ENCODE results near the gene MEG3. TPM values are rescaled to one million over a fixed set of nuclear protein-coding genes. Genes with fewer than 3 reads are reported as not detected.

MEG3 gene
- total RNA-seq, 3 donors from 2014 or later (not counting 1 experiment from before 2014, with no cell fraction given), result 1.0 to 6.6 (median 1.9) TPM

- ATAC-seq (no peak), DNase-seq (no peak)
- H3K9me3 Mint-ChIP-seq, result no peaks in the 10 kb centered on the region
- no peak overlapping the region for H3K27ac Mint-ChIP-seq
- Histone ChIP-seq H3K27ac (ENCODE audit: low read length) (no peak overlapping the region), H3K36me3 (ENCODE audit: control insufficient read depth, insufficient read depth, low read length) (no peaks in the 10 kb centered on the region), H3K4me1 (ENCODE audit: control insufficient read depth, insufficient read depth, low read length) (no peaks in the 10 kb centered on the region), H3K27me3 (ENCODE audit: control insufficient read depth, insufficient read depth, low read length) (no peaks in the 10 kb centered on the region), H3K4me3 (ENCODE audit: low read length) (no peak overlapping the region), H3K9me3 (ENCODE audit: control insufficient read depth, insufficient read depth, low read length) (no peaks in the 10 kb centered on the region)
- H3K27me3 Mint-ChIP-seq (ENCODE audit: low read depth in 2 of 2), result no peaks in the 10 kb centered on the region
- H3K4me3 Mint-ChIP-seq, result no peak overlapping the region
- intact Hi-C loops (cut with micrococcal nuclease), result no loop called here
- WGBS (ENCODE audit: insufficient coverage), result 90% methylated on average over 18 of the region's 18 CpGs
- H3K36me3 Mint-ChIP-seq, result no peaks in the 10 kb centered on the region
- no peaks in the 10 kb centered on the region for H3K4me1 Mint-ChIP-seq
- TF ChIP-seq CTCF (IDR thresholded peaks at IDR 0.05), result no peak
These were observed 33.9 kb downstream of the MEG3 start for GRCh38 chr14:100859781-100860180.

- no peaks in the 10 kb centered on the region for H3K9me3 ChIP-seq (ENCODE audit: control insufficient read depth, insufficient read depth, low read length)
- no peaks in the 10 kb centered on the region for H3K4me1 ChIP-seq (ENCODE audit: control insufficient read depth, insufficient read depth, low read length)
- Mint-ChIP-seq H3K9me3 (no peaks in the 10 kb centered on the region), H3K36me3 (no peaks in the 10 kb centered on the region), H3K27me3 (ENCODE audit: low read depth in 2 of 2) (no peaks in the 10 kb centered on the region), H3K4me3 (no peak overlapping the region), H3K27ac (no peak overlapping the region), H3K4me1 (no peaks in the 10 kb centered on the region)
- H3K36me3 ChIP-seq (ENCODE audit: control insufficient read depth, insufficient read depth, low read length), result no peaks in the 10 kb centered on the region
- TF ChIP-seq CTCF (IDR thresholded peaks at IDR 0.05), result no peak
- 77% methylated on average over 12 of the region's 19 CpGs for WGBS (ENCODE audit: insufficient coverage)
- intact Hi-C loops (cut with micrococcal nuclease), result no loop called here
- H3K27ac ChIP-seq (ENCODE audit: low read length), result no peak overlapping the region
- no peak overlapping the region for H3K4me3 ChIP-seq (ENCODE audit: low read length)
- H3K27me3 ChIP-seq (ENCODE audit: control insufficient read depth, insufficient read depth, low read length), result no peaks in the 10 kb centered on the region
- ATAC-seq (no peak), DNase-seq (no peak)
These were observed 34.8 kb downstream of the MEG3 start for GRCh38 chr14:100860556-100861187.

GRCh38 chr14:100861188-100861936 is 35.4 kb downstream of the MEG3 start:
- no peaks in the 10 kb centered on the region for H3K4me1 Mint-ChIP-seq
- intact Hi-C loops (cut with micrococcal nuclease), result no loop called here
- WGBS (ENCODE audit: insufficient coverage), result 96% methylated on average over 14 of the region's 16 CpGs
- TF ChIP-seq CTCF (IDR thresholded peaks at IDR 0.05), result no peak
- Histone ChIP-seq H3K9me3 (ENCODE audit: control insufficient read depth, insufficient read depth, low read length) (no peaks in the 10 kb centered on the region), H3K27ac (ENCODE audit: low read length) (no peak overlapping the region), H3K4me3 (ENCODE audit: low read length) (no peak overlapping the region), H3K4me1 (ENCODE audit: control insufficient read depth, insufficient read depth, low read length) (no peaks in the 10 kb centered on the region), H3K36me3 (ENCODE audit: control insufficient read depth, insufficient read depth, low read length) (no peaks in the 10 kb centered on the region), H3K27me3 (ENCODE audit: control insufficient read depth, insufficient read depth, low read length) (no peaks in the 10 kb centered on the region)
- H3K9me3 Mint-ChIP-seq, result no peaks in the 10 kb centered on the region
- no peaks in the 10 kb centered on the region for H3K36me3 Mint-ChIP-seq
- no peak for ATAC-seq
- H3K27me3 Mint-ChIP-seq (ENCODE audit: low read depth in 2 of 2), result no peaks in the 10 kb centered on the region
- H3K4me3 Mint-ChIP-seq, result no peak overlapping the region
- no peak for DNase-seq
- no peak overlapping the region for H3K27ac Mint-ChIP-seq

- Histone ChIP-seq H3K4me1 (ENCODE audit: control insufficient read depth, insufficient read depth, low read length) (no peaks in the 10 kb centered on the region), H3K4me3 (ENCODE audit: low read length) (no peak overlapping the region), H3K27me3 (ENCODE audit: control insufficient read depth, insufficient read depth, low read length) (no peaks in the 10 kb centered on the region), H3K36me3 (ENCODE audit: control insufficient read depth, insufficient read depth, low read length) (no peaks in the 10 kb centered on the region), H3K9me3 (ENCODE audit: control insufficient read depth, insufficient read depth, low read length) (no peaks in the 10 kb centered on the region), H3K27ac (ENCODE audit: low read length) (no peak overlapping the region)
- no peaks in the 10 kb centered on the region for H3K27me3 Mint-ChIP-seq (ENCODE audit: low read depth in 2 of 2)
- no peaks in the 10 kb centered on the region for H3K9me3 Mint-ChIP-seq
- no peak for ATAC-seq
- TF ChIP-seq CTCF (IDR thresholded peaks at IDR 0.05), result no peak
- no peaks in the 10 kb centered on the region for H3K4me1 Mint-ChIP-seq
- intact Hi-C loops (cut with micrococcal nuclease), result no loop called here
- no peak overlapping the region for H3K27ac Mint-ChIP-seq
- DNase-seq, result no peak
- 92% methylated on average over 2 of the region's 2 CpGs for WGBS (ENCODE audit: insufficient coverage)
- H3K4me3 Mint-ChIP-seq, result no peak overlapping the region
- H3K36me3 Mint-ChIP-seq, result no peaks in the 10 kb centered on the region
These were observed 36.0 kb downstream of the MEG3 start for GRCh38 chr14:100861937-100862247.

Data from natural killer cell (primary cell).